Spinal cord (tissue), 10 donors: ENCODE data around the gene KRR1. TPM values are rescaled to one million over a fixed set of nuclear protein-coding genes. Genes with fewer than 3 reads are reported as not detected.

ENCODE experiments used
- DNase-seq, 6 donors: peaks; one replicate each; pipeline versions ENCODE4 v3.0.0 to v3.0.0-alpha.2; 2013 to 2015; ENCODE audit warnings: low spot score in 6 of 6, low read depth in 4 of 6
- H3K27ac ChIP-seq: one replicate; pipeline ENCODE4 v1.5.1; 2013; ENCODE audit warnings: low read depth, low read length, control low read depth
- H3K27me3 ChIP-seq: one replicate; pipeline ENCODE4 v1.6.1; 2013; ENCODE audit warnings: low read length; ENCODE audit not compliant: control insufficient read depth, insufficient read depth
- H3K36me3 ChIP-seq: one replicate; pipeline ENCODE4 v1.6.1; 2013; ENCODE audit warnings: low read length; ENCODE audit not compliant: control insufficient read depth, insufficient read depth
- H3K4me1 ChIP-seq: one replicate; pipeline ENCODE4 v1.6.1; 2013; ENCODE audit warnings: low read length; ENCODE audit not compliant: control insufficient read depth, insufficient read depth
- H3K4me3 ChIP-seq: one replicate; pipeline ENCODE4 v1.5.1; 2013; ENCODE audit warnings: low read depth, low read length, control low read depth
- H3K9me3 ChIP-seq: one replicate; pipeline ENCODE4 v1.6.1; 2013; ENCODE audit warnings: low read length; ENCODE audit not compliant: control insufficient read depth, insufficient read depth
- WGBS: methylation state at CpG from one replicate; pipeline ENCODE4 v1.1.5; 2013; ENCODE audit warnings: missing lambda C conversion rate; ENCODE audit not compliant: insufficient coverage; 5-methylcytosine and 5-hydroxymethylcytosine counted together
- polyA plus RNA-seq, 2 donors: library from polyadenylated mRNA; unstranded; fragments of 120-200 nt; gene quantifications; one replicate each; pipeline ENCODE4 v1.2.1, GENCODE V29; 2013; ENCODE audit not compliant: insufficient read length in 2 of 2
- total RNA-seq, 2 donors: library from RNA; depleted of rRNA in 1 of 2; stranded (reverse); fragments of 120-200 nt in 1 of 2; fragments of >200 nt in 1 of 2; gene quantifications; one replicate each; pipeline versions ENCODE4 v1.2.3 to v1.2.4, GENCODE V29; 2013 to 2014
- donor health status: healthy.

The KRR1 gene
- total and polyA plus RNA-seq, 4 donors, result 30.5 to 79.5 (median 40.5) TPM

DNA sequence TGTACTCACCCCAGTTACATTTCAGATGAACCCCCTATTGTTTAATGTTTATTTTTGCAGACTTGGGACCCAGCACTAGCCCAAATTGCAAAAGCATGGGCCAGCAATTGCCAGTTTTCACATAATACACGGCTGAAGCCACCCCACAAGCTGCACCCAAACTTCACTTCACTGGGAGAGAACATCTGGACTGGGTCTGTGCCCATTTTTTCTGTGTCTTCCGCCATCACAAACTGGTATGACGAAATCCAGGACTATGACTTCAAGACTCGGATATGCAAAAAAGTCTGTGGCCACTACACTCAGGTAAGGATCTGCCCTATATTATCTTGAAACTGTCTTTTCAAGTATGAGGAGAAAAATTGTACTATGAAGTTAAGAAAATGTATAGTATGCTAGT, 29.6 kb downstream of the KRR1 start:
- Histone ChIP-seq H3K27me3 (no peaks in the 10 kb centered on the region), H3K36me3 (no peaks in the 10 kb centered on the region), H3K9me3 (no peaks in the 10 kb centered on the region), H3K4me1 (no peaks in the 10 kb centered on the region), H3K4me3 (no peak overlapping the region), H3K27ac (no peak overlapping the region)
- WGBS, result 70% methylated on average over 3 of the region's 4 CpGs
- no peak for DNase-seq

DNA sequence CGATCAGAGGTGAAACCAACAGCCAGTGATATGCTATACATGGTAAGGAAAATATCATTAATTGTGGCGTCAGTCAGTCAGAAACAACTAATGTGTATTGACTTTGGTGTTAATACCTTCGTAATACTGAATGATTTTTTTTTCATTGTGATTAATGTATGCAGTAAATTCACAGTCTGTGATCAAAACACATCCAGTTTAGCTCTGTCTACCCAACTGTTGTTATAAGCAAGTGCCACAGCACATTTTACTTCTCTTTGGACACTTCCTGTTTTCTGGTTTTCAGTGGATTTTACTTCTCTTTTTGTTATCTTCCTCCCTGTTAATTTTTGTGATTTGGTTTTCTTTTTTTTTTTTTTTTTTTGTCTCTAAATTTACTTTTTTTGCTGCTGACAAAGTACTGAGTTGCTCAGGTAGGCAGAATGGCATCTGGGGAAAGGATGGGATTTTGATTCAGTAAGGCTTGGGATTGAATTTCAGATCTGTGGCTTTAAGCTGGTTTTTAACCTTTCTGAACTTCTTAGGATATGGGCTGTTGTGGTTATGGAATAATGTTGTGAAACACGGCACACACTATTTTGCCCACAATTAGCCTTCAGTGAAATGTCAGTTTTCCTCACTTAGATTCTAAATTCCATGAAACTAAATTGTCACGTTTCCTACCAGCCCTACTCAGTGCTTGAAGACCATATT, 30.2 kb downstream of the KRR1 start:
- 57% methylated on average over 1 of the region's 5 CpGs for WGBS
- H3K36me3 ChIP-seq, result no peaks in the 10 kb centered on the region
- H3K27me3 ChIP-seq, result no peaks in the 10 kb centered on the region
- H3K9me3 ChIP-seq, result no peaks in the 10 kb centered on the region
- peak overlapping the region; percentile 39 for H3K4me3 ChIP-seq
- H3K27ac ChIP-seq, result peak overlapping the region; percentile 68
- no peak for DNase-seq
- no peaks in the 10 kb centered on the region for H3K4me1 ChIP-seq

DNA sequence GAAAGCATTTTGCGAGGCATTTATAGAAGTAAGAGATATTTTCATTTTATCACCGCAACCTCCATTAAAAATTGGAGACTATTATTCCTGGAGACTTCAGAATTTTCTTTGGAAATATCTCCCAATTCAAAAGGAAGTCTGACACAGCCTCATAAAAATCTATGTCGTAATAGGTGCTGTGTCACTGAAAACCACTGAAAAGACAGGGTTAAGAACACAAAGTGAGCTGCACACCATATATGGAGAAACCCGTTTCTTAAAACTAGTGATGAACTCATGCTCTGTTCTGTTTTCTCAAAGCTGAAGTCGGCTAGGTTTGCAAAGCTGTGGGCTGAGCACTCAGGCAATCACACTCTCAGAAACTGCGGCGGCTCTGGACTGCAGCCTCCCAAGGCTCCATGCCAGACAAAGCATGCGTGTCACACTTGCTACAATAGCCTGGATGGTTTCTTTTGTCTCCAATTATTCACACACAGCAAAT, 30.9 kb downstream of the KRR1 start, which contains the start of gene GLIPR1:
TSS of gene GLIPR1 (plus strand) at position 287 of the 481 bp plus-strand sequence. CDS start at position 413, 126 bp downstream.
- Histone ChIP-seq H3K27ac (peak within 1 kb of the TSS; percentile 68), H3K27me3 (no peaks in the 10 kb centered on the region), H3K9me3 (no peaks in the 10 kb centered on the region), H3K36me3 (no peaks in the 10 kb centered on the region), H3K4me3 (peak within 1 kb of the TSS; percentile 39), H3K4me1 (no peaks in the 10 kb centered on the region)
- 7% methylated on average over 6 of the region's 8 CpGs for WGBS
- peak; percentile 13 to 78 (median 32) for DNase-seq

DNA sequence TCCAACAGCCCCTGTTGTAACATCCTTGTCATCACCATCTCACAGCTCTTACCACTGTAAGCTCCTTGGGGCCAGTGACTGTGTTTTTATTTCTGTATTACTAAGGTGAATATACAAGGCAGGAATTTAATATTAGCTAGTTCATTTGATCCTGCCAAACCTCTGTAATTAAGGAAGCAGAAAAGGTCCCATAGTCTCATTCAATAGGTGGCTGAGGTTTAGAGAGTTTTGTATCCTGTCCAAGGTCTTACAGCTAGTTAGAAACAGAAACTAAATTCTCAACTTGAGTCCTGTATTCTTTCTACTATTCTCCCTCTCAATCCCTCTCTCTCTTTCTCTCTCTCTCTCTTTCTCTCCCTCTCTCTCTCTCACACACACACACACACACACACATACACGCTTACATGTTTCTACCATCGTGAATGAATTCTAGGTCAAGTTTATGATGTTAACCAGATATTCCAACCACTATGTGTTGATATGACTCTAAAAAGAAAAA, 31.4 kb downstream of the KRR1 start:
- peak overlapping the region; percentile 68 for H3K27ac ChIP-seq
- no CpG with 5 or more reads among the region's 2 CpGs for WGBS
- no peaks in the 10 kb centered on the region for H3K36me3 ChIP-seq
- peak in 1 of 6 donors; percentile 2 for DNase-seq
- no peaks in the 10 kb centered on the region for H3K9me3 ChIP-seq
- no peaks in the 10 kb centered on the region for H3K27me3 ChIP-seq
- H3K4me3 ChIP-seq, result peak overlapping the region; percentile 39
- H3K4me1 ChIP-seq, result no peaks in the 10 kb centered on the region

DNA sequence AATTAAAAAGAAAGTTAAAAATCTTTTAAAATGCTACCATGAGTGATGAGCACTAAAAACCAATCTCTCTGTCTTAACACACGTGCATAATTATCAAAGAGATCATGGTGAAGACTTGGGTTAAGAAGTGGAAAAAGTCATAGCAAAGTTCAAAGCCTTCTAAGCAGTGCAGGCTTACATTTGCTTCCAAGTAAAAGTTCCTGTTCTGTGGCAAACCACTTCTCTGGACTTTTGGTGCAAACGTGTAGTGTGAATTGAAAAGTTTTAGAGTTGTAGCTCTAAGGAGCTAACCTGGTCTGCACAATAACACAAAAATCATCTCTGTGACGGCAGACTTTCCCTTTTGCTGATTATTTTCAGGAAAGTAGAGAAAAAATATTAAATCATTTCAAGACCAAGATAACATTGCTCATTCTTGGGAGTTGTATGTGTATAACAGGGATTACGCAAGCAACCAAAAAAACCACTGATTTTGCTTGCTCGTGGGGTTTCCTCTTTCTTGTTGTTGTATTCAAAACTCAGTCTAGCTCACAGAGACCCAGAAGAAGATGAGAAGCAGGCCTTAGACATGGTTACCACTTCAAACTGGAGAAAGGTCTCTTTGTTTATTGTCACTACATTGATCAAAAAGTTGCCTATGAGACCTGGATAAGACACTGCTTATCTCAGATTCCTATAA, 33.2 kb downstream of the KRR1 start:
- no peak for DNase-seq
- no peak overlapping the region for H3K27ac ChIP-seq
- no peaks in the 10 kb centered on the region for H3K36me3 ChIP-seq
- no peak overlapping the region for H3K4me3 ChIP-seq
- no peaks in the 10 kb centered on the region for H3K4me1 ChIP-seq
- H3K9me3 ChIP-seq, result no peaks in the 10 kb centered on the region
- H3K27me3 ChIP-seq, result no peaks in the 10 kb centered on the region
- no CpG with 5 or more reads among the region's 5 CpGs for WGBS

DNA sequence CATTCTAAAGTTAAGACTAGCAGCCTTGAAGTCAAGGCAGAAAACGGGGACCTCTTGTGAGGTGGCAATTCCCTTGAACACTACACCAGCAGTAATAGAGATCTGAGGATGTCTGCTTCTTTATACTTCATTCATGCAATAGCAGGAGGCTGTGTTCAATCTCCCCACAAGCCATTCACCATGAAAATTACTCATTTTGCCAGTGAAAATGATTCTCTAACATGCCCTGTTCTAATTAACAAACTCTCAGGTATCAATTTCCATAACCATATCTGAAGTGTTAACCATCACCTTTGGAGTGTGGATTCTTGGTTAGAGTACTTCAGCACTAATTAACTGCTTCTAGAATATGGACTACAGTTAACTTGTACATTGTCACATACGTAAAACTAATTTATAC, 34.3 kb downstream of the KRR1 start:
- Histone ChIP-seq H3K36me3 (no peaks in the 10 kb centered on the region), H3K4me3 (no peak overlapping the region), H3K4me1 (no peaks in the 10 kb centered on the region), H3K27me3 (no peaks in the 10 kb centered on the region), H3K9me3 (no peaks in the 10 kb centered on the region), H3K27ac (no peak overlapping the region)
- WGBS, result no CpG with 5 or more reads among the region's 2 CpGs
- no peak for DNase-seq

DNA sequence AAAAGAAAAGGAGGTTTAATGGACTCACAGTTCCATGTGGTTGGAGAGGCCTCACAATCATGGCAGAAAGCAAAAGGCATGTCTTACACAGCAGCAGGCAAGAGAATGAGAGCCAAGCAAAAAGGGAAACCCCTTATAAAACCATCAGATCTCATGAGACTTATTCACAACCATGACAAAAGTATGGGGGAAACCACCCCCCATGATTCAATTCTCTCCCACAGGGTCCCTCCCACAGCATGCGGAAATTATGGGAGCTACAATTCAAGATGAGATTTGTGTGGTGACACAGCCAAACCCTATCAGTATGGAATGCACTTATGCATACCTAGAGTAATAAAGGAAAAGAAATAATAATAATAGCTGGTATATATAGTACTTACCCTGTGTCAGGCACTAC, 35.3 kb downstream of the KRR1 start:
- WGBS, result no CpG with 5 or more reads among the region's 1 CpG
- Histone ChIP-seq H3K27me3 (no peaks in the 10 kb centered on the region), H3K27ac (no peak overlapping the region), H3K4me1 (no peaks in the 10 kb centered on the region), H3K9me3 (no peaks in the 10 kb centered on the region), H3K4me3 (no peak overlapping the region), H3K36me3 (no peaks in the 10 kb centered on the region)
- no peak for DNase-seq

DNA sequence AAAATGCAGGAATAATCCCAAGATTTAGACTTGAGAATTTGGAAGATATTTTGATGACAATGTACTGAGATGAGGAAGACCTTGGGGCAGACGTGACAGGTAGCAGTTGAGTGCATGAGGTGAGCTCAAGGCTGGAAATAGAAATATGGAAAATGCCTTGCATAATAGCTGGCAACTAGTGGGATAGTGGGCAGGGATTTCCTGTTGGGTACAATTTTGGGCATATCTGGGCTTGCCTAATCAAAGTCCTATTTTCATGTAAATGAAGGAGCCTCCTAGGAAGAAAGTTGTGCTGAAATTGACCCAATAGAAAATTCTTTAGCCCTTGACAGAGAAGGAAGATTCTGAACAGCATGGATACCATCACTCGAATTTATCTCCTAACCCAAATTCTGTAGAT, 37.3 kb downstream of the KRR1 start:
- WGBS, result 92% methylated on average over 1 of the region's 2 CpGs
- no peak overlapping the region for H3K4me3 ChIP-seq
- DNase-seq, result no peak

DNA sequence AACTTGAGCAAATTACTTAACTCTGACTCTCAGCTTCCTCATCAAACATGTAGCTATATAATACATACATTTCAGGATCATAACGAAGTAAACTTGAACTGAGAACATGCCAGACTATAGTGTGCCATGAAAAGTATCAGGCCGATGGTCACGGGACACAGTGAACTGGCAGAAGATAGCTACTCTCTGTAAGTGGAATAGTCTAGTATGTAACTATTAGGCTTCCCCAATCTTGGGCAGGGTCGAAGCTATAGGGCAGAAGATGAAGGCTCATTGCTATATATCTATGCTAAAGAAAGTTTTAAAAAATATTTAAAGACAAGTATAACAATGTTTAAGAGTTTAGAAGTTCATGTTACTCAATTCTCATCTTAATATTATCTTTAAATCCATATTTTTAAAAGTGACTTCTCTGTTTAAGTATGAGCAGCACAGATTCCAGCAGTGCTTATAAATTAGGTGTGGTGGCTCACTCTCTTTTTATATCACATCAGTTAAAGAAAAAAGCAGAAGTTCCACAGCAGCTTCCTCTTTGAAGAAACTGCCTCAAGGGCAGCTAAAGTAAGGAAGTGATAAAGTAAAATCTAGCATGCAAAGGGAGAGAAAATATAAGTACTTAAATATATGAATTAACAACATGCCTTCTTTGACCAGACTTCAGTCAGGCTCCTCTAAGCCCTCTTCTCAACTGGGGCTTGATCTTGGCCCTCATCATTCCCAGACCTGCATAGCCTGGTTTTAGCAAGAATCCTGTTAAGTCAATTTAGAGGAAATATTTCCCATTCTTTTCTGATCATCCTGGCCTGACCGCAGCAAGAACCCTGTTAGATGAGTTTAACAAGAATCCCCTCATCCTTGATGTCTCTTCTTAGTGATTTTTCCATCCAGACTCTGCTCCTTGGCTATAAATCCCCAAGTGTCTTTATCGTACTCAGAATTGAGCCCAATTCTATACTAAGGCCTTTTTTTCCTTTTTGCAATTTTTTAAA, 39.2 kb downstream of the KRR1 start:
- H3K9me3 ChIP-seq, result no peaks in the 10 kb centered on the region
- H3K4me1 ChIP-seq, result no peaks in the 10 kb centered on the region
- H3K27ac ChIP-seq, result no peak overlapping the region
- 83% methylated on average over 1 of the region's 6 CpGs for WGBS
- H3K27me3 ChIP-seq, result no peaks in the 10 kb centered on the region
- H3K4me3 ChIP-seq, result no peak overlapping the region
- no peaks in the 10 kb centered on the region for H3K36me3 ChIP-seq
- no peak for DNase-seq

More for the DNA sequence above, 37.3 kb downstream of the KRR1 start:
- no peaks in the 10 kb centered on the region for H3K36me3 ChIP-seq
- no peaks in the 10 kb centered on the region for H3K27me3 ChIP-seq
- no peak overlapping the region for H3K27ac ChIP-seq
- no peaks in the 10 kb centered on the region for H3K4me1 ChIP-seq
- H3K9me3 ChIP-seq, result no peaks in the 10 kb centered on the region
